Esophagus squamous epithelium (tissue), 4 donors: Measurements from ENCODE around the gene DLG2.

Experiments used
- CTCF ChIP-seq, 6 experiments: fragments of 450-650 bp in 4 of 6; fragments of 200-600 bp in 2 of 6; sonication (generic) in 2 of 6; IDR thresholded peaks; one replicate each; pipeline ENCODE4 v1.5.1; 2016 to 2019; ENCODE audit warnings: antibody characterized with exemption in 6 of 6, mild to moderate bottlenecking in 4 of 6, moderate library complexity in 4 of 6
- POLR2A ChIP-seq, 4 donors: fragments of 450-650 bp; IDR thresholded peaks; one replicate each; pipeline ENCODE4 v1.6.1; 2017; ENCODE audit warnings: antibody characterized with exemption in 4 of 4, mild to moderate bottlenecking in 4 of 4, moderate library complexity in 3 of 4

- TF ChIP-seq CTCF (IDR thresholded peaks at IDR 0.05): no peak
- TF ChIP-seq POLR2A (IDR thresholded peaks at IDR 0.05): no peak
These were observed 1998.4 kb downstream of the DLG2 start for GRCh38 chr11:83628622-83629355.
